ENCODE results near the gene JCHAIN. TPM values are rescaled to one million over a fixed set of nuclear protein-coding genes. Genes with fewer than 3 reads are reported as not detected.

Gene JCHAIN
- total and polyA plus RNA-seq, 2 of the 13 experiments (the other 11 are each of a cell fraction or from before 2014, with no cell fraction given) = not detected

- peak; percentile 73; the same call in 1 of the 2 replicates for TF ChIP-seq ZNF503 (CRISPR knock-in tag; IDR thresholded peaks at IDR 0.05)
- peak; percentile 83 for TF ChIP-seq POGK (CRISPR knock-in tag; conservative IDR thresholded peaks at IDR 0.05)
- TF ChIP-seq ZNF607 (CRISPR knock-in tag; IDR thresholded peaks at IDR 0.05; ENCODE audit: borderline replicate concordance) = peak; percentile 86; the same call in 1 of the 2 replicates
- no peak for TF ChIP-seq RBM22 (optimal IDR thresholded peaks at IDR 0.05; ENCODE audit: low read length)
- peak; percentile 73 for TF ChIP-seq ZMYM3 (CRISPR knock-in tag; IDR thresholded peaks at IDR 0.05)
- peak; percentile 70 for TF ChIP-seq ZNF704 (CRISPR knock-in tag; IDR thresholded peaks at IDR 0.05; ENCODE audit: borderline replicate concordance)
- peak; percentile 90 for TF ChIP-seq ZNF441 (CRISPR knock-in tag; IDR thresholded peaks at IDR 0.05; ENCODE audit: borderline replicate concordance)
- no peak; the same call in 1 of the 2 replicates for TF ChIP-seq KDM5B (CRISPR knock-in tag; IDR thresholded peaks at IDR 0.05; ENCODE audit: borderline replicate concordance)
- TF ChIP-seq ZSCAN5A (CRISPR knock-in tag; IDR thresholded peaks at IDR 0.05; ENCODE audit: borderline replicate concordance) = peak; percentile 87; the same call in 1 of the 2 replicates
- no peak for TF ChIP-seq TAF15 (IDR thresholded peaks at IDR 0.05; ENCODE audit: low read depth, low read length, poor library complexity, severe bottlenecking)
- TF ChIP-seq ZNF670 (CRISPR knock-in tag; IDR thresholded peaks at IDR 0.05; ENCODE audit: borderline replicate concordance) = no peak
- TF ChIP-seq AKNA (CRISPR knock-in tag; IDR thresholded peaks at IDR 0.05; ENCODE audit: borderline replicate concordance) = no peak; the same call in 1 of the 2 replicates
- no peak; the same call in 1 of the 2 replicates for TF ChIP-seq MTERF4 (CRISPR knock-in tag; IDR thresholded peaks at IDR 0.05)
Observed at GRCh38 chr4:70687821-70688794, 21.8 kb upstream of the JCHAIN start, which contains the start of gene UTP3 (continued).
